IMR-90 (cell line): Measurements from ENCODE around the gene CYFIP2. TPM values are rescaled to one million over a fixed set of nuclear protein-coding genes. Genes with fewer than 3 reads are reported as not detected.

Source experiments
- ATAC-seq: fragments of 200-7000 bp; cut with Tn5 transposase; 2 replicates; pipeline ENCODE4 v1.9.1; 2020; ENCODE audit warnings: low read depth, mild to moderate bottlenecking, moderate library complexity
- BruUV-seq: library from RNA; stranded (reverse); fragments of 400-500 nt; replicated peaks from 2 replicates; lab custom pipeline; 2021; lab: Mats Ljungman, UMichigan
- CTCF ChIA-PET: fragments of 300-600 bp; formaldehyde crosslinking; extraction: SDS; loops from one replicate; lab custom pipeline; 2021; ENCODE audit warnings: antibody characterized with exemption; lab: Yijun Ruan, JAX
- POLR2A ChIA-PET: fragments of 300-600 bp; sonication (Branson Sonifier 250); formaldehyde crosslinking; loops from one replicate; lab custom pipeline; 2022; ENCODE audit warnings: antibody characterized with exemption; ENCODE audit not compliant: unreplicated experiment; lab: Charles Lee
- DNase-seq: peaks from one replicate; pipeline ENCODE4 v3.0.0; 2013
- H2AFZ ChIP-seq: replicated peaks from 2 replicates; pipeline ENCODE3; 2013; ENCODE audit warnings: low read length, mild to moderate bottlenecking; ENCODE audit not compliant: poor library complexity
- H2AK5ac ChIP-seq: 2 replicates; pipeline ENCODE4 v1.6.1; 2013; ENCODE audit warnings: low read depth, low read length, inconsistent platforms
- H2AK9ac ChIP-seq: replicated peaks from 2 replicates; pipeline ENCODE3; 2013; ENCODE audit warnings: mild to moderate bottlenecking, low read depth, low read length, moderate library complexity; ENCODE audit not compliant: poor library complexity
- H2BK120ac ChIP-seq: 2 replicates; pipeline ENCODE4 v1.6.1; 2013; ENCODE audit warnings: low read depth, low read length, inconsistent platforms
- H2BK15ac ChIP-seq: 3 replicates; pipeline ENCODE4 v1.6.1; 2013; ENCODE audit warnings: low read depth, low read length, inconsistent platforms
- H2BK20ac ChIP-seq: 2 replicates; pipeline ENCODE4 v1.6.1; 2013; ENCODE audit warnings: low read depth, mild to moderate bottlenecking, inconsistent platforms, low read length, moderate library complexity
- H2BK5ac ChIP-seq: 2 replicates; pipeline ENCODE4 v1.6.1; 2013; ENCODE audit warnings: mild to moderate bottlenecking, low read depth, low read length, inconsistent platforms; ENCODE audit not compliant: poor library complexity, severe bottlenecking
- H3K14ac ChIP-seq: replicated peaks from 2 replicates; pipeline ENCODE4 v1.6.1; 2013; ENCODE audit warnings: low read depth, low read length, inconsistent platforms
- H3K18ac ChIP-seq: 2 replicates; pipeline ENCODE4 v1.6.1; 2013; ENCODE audit warnings: low read depth, low read length, control low read depth
- H3K23ac ChIP-seq: 2 replicates; pipeline ENCODE4 v1.6.1; 2013; ENCODE audit warnings: low read depth, low read length, inconsistent platforms
- H3K27ac ChIP-seq: 2 replicates; pipeline ENCODE4 v1.5.1; 2013; ENCODE audit warnings: mild to moderate bottlenecking, control low read depth, low read length; ENCODE audit not compliant: insufficient read depth
- H3K27me3 ChIP-seq: 2 replicates; pipeline ENCODE4 v1.6.1; 2013; ENCODE audit warnings: low read length; ENCODE audit not compliant: control insufficient read depth, insufficient read depth
- H3K36me3 ChIP-seq: 2 replicates; pipeline ENCODE4 v1.6.1; 2013; ENCODE audit warnings: low read length, mixed read lengths; ENCODE audit not compliant: control insufficient read depth, insufficient read depth
- H3K4ac ChIP-seq: 2 replicates; pipeline ENCODE4 v1.6.1; 2013; ENCODE audit warnings: low read depth, low read length, inconsistent platforms
- H3K4me1 ChIP-seq: 2 replicates; pipeline ENCODE4 v1.6.1; 2013; ENCODE audit warnings: low read length, mixed read lengths; ENCODE audit not compliant: control insufficient read depth, insufficient read depth
- H3K4me2 ChIP-seq: 2 replicates; pipeline ENCODE4 v1.6.1; 2013; ENCODE audit warnings: low read depth, mild to moderate bottlenecking, control low read depth, low read length, moderate library complexity
- H3K4me3 ChIP-seq: 2 replicates; pipeline ENCODE4 v1.5.1; 2013; ENCODE audit warnings: low read depth, mild to moderate bottlenecking, control low read depth, low read length, moderate library complexity; ENCODE audit not compliant: insufficient read depth
- H3K56ac ChIP-seq: 2 replicates; pipeline ENCODE4 v1.6.1; 2013; ENCODE audit warnings: low read length, inconsistent platforms; ENCODE audit not compliant: insufficient read depth; ENCODE audit errors: extremely low read depth
- H3K79me1 ChIP-seq, 2 experiments: 2 replicates each; pipeline ENCODE4 v1.6.1; 2013; ENCODE audit warnings: low read length in 2 of 2, inconsistent platforms in 1 of 2, low read depth in 1 of 2
- H3K9ac ChIP-seq: 2 replicates; pipeline ENCODE4 v1.6.1; 2013; ENCODE audit warnings: low read depth, low read length, control low read depth
- H3K9me1 ChIP-seq: 2 replicates; pipeline ENCODE4 v1.6.1; 2013; ENCODE audit warnings: low read length, inconsistent platforms; ENCODE audit not compliant: insufficient read depth
- H3K9me3 ChIP-seq: 2 replicates; pipeline ENCODE4 v1.6.1; 2013; ENCODE audit warnings: low read length; ENCODE audit not compliant: control insufficient read depth, insufficient read depth
- H4K20me1 ChIP-seq: 2 replicates; pipeline ENCODE4 v1.6.1; 2013; ENCODE audit warnings: low read length, inconsistent platforms; ENCODE audit not compliant: insufficient read depth
- H4K5ac ChIP-seq: 2 replicates; pipeline ENCODE4 v1.6.1; 2013; ENCODE audit warnings: mild to moderate bottlenecking, low read depth, low read length, control low read depth
- H4K8ac ChIP-seq, 2 experiments: 2 replicates each; pipeline ENCODE4 v1.6.1; 2013; ENCODE audit warnings: low read depth in 2 of 2, low read length in 2 of 2, control low read depth in 1 of 2, inconsistent platforms in 1 of 2
- H4K91ac ChIP-seq: 2 replicates; pipeline ENCODE4 v1.6.1; 2013; ENCODE audit warnings: low read depth, low read length, inconsistent platforms; ENCODE audit not compliant: insufficient read depth
- BHLHE40 ChIP-seq: fragments of 150-350 bp; IDR thresholded peaks from 2 replicates; pipeline ENCODE4 v1.6.1; 2016; ENCODE audit warnings: mild to moderate bottlenecking, low read depth, low read length
- CEBPB ChIP-seq: IDR thresholded peaks from 2 replicates; pipeline ENCODE4 v1.6.1; 2012; ENCODE audit warnings: low read depth, low read length, improper control_type of control experiment
- CHD1 ChIP-seq: IDR thresholded peaks from 2 replicates; pipeline ENCODE4 v1.6.1; 2012; ENCODE audit warnings: low read depth, low read length, improper control_type of control experiment
- ELK1 ChIP-seq: fragments of 150-350 bp; IDR thresholded peaks from 2 replicates; pipeline ENCODE4 v1.6.1; 2016; ENCODE audit warnings: low read depth, mild to moderate bottlenecking, low read length, moderate library complexity, borderline replicate concordance
- FOS ChIP-seq: fragments of 150-350 bp; IDR thresholded peaks from 2 replicates; pipeline ENCODE4 v1.6.1; 2016; ENCODE audit warnings: low read depth, low read length
- MAFK ChIP-seq: IDR thresholded peaks from 2 replicates; pipeline ENCODE4 v1.6.1; 2012; ENCODE audit warnings: low read depth, low read length, improper control_type of control experiment
- MXI1 ChIP-seq: IDR thresholded peaks from 2 replicates; pipeline ENCODE4 v1.6.1; 2012; ENCODE audit warnings: low read depth, mild to moderate bottlenecking, low read length, moderate library complexity, borderline replicate concordance
- NFE2L2 ChIP-seq: fragments of 150-350 bp; IDR thresholded peaks from 2 replicates; pipeline ENCODE4 v1.6.1; 2016; ENCODE audit warnings: low read depth, mild to moderate bottlenecking, low read length
- POLR2A ChIP-seq: IDR thresholded peaks from 2 replicates; pipeline ENCODE4 v1.6.1; 2012; ENCODE audit warnings: mild to moderate bottlenecking, low read depth, low read length
- RAD21 ChIP-seq: IDR thresholded peaks from 2 replicates; pipeline ENCODE4 v1.6.1; 2012; ENCODE audit warnings: low read length, improper control_type of control experiment
- RCOR1 ChIP-seq: IDR thresholded peaks from 2 replicates; pipeline ENCODE4 v1.6.1; 2012; ENCODE audit warnings: mild to moderate bottlenecking, low read length, improper control_type of control experiment; ENCODE audit not compliant: insufficient replicate concordance
- RFX5 ChIP-seq: IDR thresholded peaks from 2 replicates; pipeline ENCODE4 v1.8.0; 2012; ENCODE audit warnings: low read depth, mild to moderate bottlenecking, low read length, moderate library complexity
- SMC3 ChIP-seq: fragments of 150-350 bp; IDR thresholded peaks from 2 replicates; pipeline ENCODE4 v1.6.1; 2016; ENCODE audit warnings: low read depth, mild to moderate bottlenecking, antibody characterized with exemption, low read length, moderate library complexity
- USF2 ChIP-seq: fragments of 150-350 bp; IDR thresholded peaks from 2 replicates; pipeline ENCODE4 v1.6.1; 2017; ENCODE audit warnings: mild to moderate bottlenecking, antibody characterized with exemption, low read length, low read depth
- WGBS, 2 experiments: methylation state at CpG; one replicate each; pipeline versions ENCODE4 v1.1.5 to v1.1.7; 2013; ENCODE audit warnings: missing lambda C conversion rate in 2 of 2; ENCODE audit not compliant: insufficient read length in 1 of 2; ENCODE audit errors: extremely low coverage in 2 of 2; 5-methylcytosine and 5-hydroxymethylcytosine counted together
- dilution Hi-C: fragments of 300-500 bp; cut with HindIII; formaldehyde crosslinking; loops from one replicate; pipeline ENCODE4 v1.14.3; 2018; ENCODE audit warnings: low sequenced_read_pairs; ENCODE audit not compliant: unreplicated experiment
- in situ Hi-C: fragments of 300-500 bp; cut with MboI; formaldehyde crosslinking; loops from 3 replicates; pipeline ENCODE4 v1.14.3; 2019; ENCODE audit warnings: low sequenced_read_pairs, inconsistent platforms, mixed read lengths
- intact Hi-C: fragments of 100-400 bp; cut with micrococcal nuclease; formaldehyde crosslinking; loops from 2 replicates; pipeline ENCODE4 v1.10.0; 2022
- polyA plus RNA-seq, 3 experiments: library from polyadenylated mRNA; depleted of rRNA; stranded (reverse); fragments of >200 nt; gene quantifications; 2 replicates each; pipeline ENCODE4 v1.2.3, GENCODE V29; 2012; ENCODE audit warnings: low replicate concordance in 1 of 3
- total RNA-seq: library from RNA; depleted of rRNA; stranded (reverse); fragments of >200 nt; gene quantifications from 2 replicates; pipeline ENCODE4 v1.2.3, GENCODE V29; 2012

Gene CYFIP2
- total and polyA plus RNA-seq, 2 of the 4 experiments (the other 2 are of a cell fraction) = 6.8 to 13.4 TPM

- H3K23ac ChIP-seq = no peak overlapping the region
- no peak overlapping the region for H3K14ac ChIP-seq
- 83% methylated on average over 1 of the region's 6 CpGs; no CpG with 5 or more reads in 1 of the 2 experiments for WGBS, 2 experiments
- H2AFZ ChIP-seq = no peak overlapping the region
- in situ Hi-C loops = no loop called here
- H3K9ac ChIP-seq = no peak overlapping the region
- dilution Hi-C loops = no loop called here
- no peak overlapping the region for H2BK5ac ChIP-seq
- H3K4me1 ChIP-seq = no peaks in the 10 kb centered on the region
- peaks cover 14% of the 10 kb centered on the region for H3K27me3 ChIP-seq
- no peak overlapping the region for H3K56ac ChIP-seq
- POLR2A ChIA-PET = no interaction called here
- H3K18ac ChIP-seq = no peak overlapping the region
- H2BK120ac ChIP-seq = no peak overlapping the region
- no peaks in the 10 kb centered on the region for H4K20me1 ChIP-seq
- no peak overlapping the region for H3K4me3 ChIP-seq
- no peak overlapping the region for H4K8ac ChIP-seq
- no peak overlapping the region for H2AK5ac ChIP-seq
- H3K9me3 ChIP-seq = no peaks in the 10 kb centered on the region
- no peak overlapping the region for H2BK20ac ChIP-seq
- no peaks in the 10 kb centered on the region for H3K79me1 ChIP-seq
- TF ChIP-seq USF2 (no peak), CEBPB (no peak), SMC3 (no peak), ELK1 (no peak), RAD21 (no peak), NFE2L2 (no peak), MAFK (no peak), FOS (no peak), BHLHE40 (no peak), RFX5 (no peak), CHD1 (no peak), RCOR1 (no peak), MXI1 (no peak), POLR2A (no peak)
- no peak overlapping the region for H3K4ac ChIP-seq
- BruUV-seq = no TSS peak
- CTCF ChIA-PET = no interaction called here
- DNase-seq (no peak), ATAC-seq (no peak)
- no peak overlapping the region for H3K4me2 ChIP-seq
- no peak overlapping the region for H4K5ac ChIP-seq
- H2AK9ac ChIP-seq = no peak overlapping the region
- no peaks in the 10 kb centered on the region for H3K9me1 ChIP-seq
- no peak overlapping the region for H3K27ac ChIP-seq
- no peaks in the 10 kb centered on the region for H3K36me3 ChIP-seq
- no peak overlapping the region for H2BK15ac ChIP-seq
- H4K91ac ChIP-seq = no peak overlapping the region
- intact Hi-C loops = no loop called here
Observed at GRCh38 chr5:157269165-157269671, 3.3 kb downstream of the CYFIP2 start.
